ENCODE measurements around the gene MTA3.

Gene MTA3

GRCh38 chr2:42560899-42561298, 7.5 kb upstream of the MTA3 start:
- no peak for DNase-seq (ENCODE audit: low read depth)
- no peak overlapping the region for H3K4me3 ChIP-seq (ENCODE audit: low read depth, low read length)
- TF ChIP-seq MYC (IDR thresholded peaks at IDR 0.05; ENCODE audit: low read depth, low read length) (no peak), MAX (IDR thresholded peaks at IDR 0.05; ENCODE audit: low read depth, low read length) (no peak), POLR2A (IDR thresholded peaks at IDR 0.05; ENCODE audit: extremely low read depth, insufficient read length) (no peak)
- TF ChIP-seq, protein P1, sequence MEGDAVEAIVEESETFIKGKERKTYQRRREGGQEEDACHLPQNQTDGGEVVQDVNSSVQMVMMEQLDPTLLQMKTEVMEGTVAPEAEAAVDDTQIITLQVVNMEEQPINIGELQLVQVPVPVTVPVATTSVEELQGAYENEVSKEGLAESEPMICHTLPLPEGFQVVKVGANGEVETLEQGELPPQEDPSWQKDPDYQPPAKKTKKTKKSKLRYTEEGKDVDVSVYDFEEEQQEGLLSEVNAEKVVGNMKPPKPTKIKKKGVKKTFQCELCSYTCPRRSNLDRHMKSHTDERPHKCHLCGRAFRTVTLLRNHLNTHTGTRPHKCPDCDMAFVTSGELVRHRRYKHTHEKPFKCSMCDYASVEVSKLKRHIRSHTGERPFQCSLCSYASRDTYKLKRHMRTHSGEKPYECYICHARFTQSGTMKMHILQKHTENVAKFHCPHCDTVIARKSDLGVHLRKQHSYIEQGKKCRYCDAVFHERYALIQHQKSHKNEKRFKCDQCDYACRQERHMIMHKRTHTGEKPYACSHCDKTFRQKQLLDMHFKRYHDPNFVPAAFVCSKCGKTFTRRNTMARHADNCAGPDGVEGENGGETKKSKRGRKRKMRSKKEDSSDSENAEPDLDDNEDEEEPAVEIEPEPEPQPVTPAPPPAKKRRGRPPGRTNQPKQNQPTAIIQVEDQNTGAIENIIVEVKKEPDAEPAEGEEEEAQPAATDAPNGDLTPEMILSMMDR (IDR thresholded peaks at IDR 0.05; ENCODE audit: low read depth, low read length): no peak

DNA sequence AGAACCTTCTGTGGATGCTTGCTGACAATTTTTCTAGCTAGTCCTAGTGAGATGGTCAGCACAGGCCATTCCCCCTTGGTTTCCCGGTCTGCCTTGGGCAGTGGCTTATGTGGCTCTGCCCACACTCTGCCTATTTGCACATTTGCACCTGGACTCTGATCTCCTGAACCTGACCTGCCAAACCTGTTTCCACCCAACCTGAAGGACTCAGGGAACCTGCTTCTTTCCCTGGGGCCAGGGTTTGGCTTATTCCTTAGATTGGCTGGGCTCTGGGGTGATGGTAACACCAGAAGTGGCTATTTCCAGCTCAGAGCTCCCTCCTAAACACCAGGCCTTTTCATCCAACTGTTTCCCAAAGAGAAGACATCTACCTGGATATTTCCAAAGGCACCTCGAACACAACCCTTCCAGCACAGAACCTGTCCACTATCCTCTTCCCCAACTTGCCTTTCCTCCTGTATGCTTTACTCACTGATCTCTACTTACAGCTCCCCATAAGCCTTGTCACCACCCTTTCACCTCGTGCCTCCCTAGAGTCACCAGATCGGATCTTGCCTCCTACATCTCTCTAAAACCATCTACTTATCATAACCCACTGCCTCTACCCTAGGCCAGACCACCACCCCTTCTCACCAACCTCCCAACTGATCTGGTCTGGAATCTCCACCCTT, 5.8 kb upstream of the MTA3 start:
- DNase-seq (ENCODE audit: low read depth): no peak
- TF ChIP-seq MAX (IDR thresholded peaks at IDR 0.05; ENCODE audit: low read depth, low read length) (no peak), MYC (IDR thresholded peaks at IDR 0.05; ENCODE audit: low read depth, low read length) (no peak), POLR2A (IDR thresholded peaks at IDR 0.05; ENCODE audit: extremely low read depth, insufficient read length) (no peak)
- TF ChIP-seq, protein P1 (IDR thresholded peaks at IDR 0.05; ENCODE audit: low read depth, low read length): no peak
- no peak overlapping the region for H3K4me3 ChIP-seq (ENCODE audit: low read depth, low read length)

- TF ChIP-seq, protein P1 (IDR thresholded peaks at IDR 0.05; ENCODE audit: low read depth, low read length): no peak
- TF ChIP-seq MAX (IDR thresholded peaks at IDR 0.05; ENCODE audit: low read depth, low read length): no peak
- TF ChIP-seq POLR2A (IDR thresholded peaks at IDR 0.05; ENCODE audit: extremely low read depth, insufficient read length): no peak
- TF ChIP-seq MYC (IDR thresholded peaks at IDR 0.05; ENCODE audit: low read depth, low read length): no peak
- no peak overlapping the region for H3K4me3 ChIP-seq (ENCODE audit: low read depth, low read length)
Measured at GRCh38 chr2:42566025-42566424, 2.4 kb upstream of the MTA3 start.

GRCh38 chr2:42566837-42567321, 1.6 kb upstream of the MTA3 start:
- TF ChIP-seq MYC (IDR thresholded peaks at IDR 0.05; ENCODE audit: low read depth, low read length) (no peak), POLR2A (IDR thresholded peaks at IDR 0.05; ENCODE audit: extremely low read depth, insufficient read length) (no peak), MAX (IDR thresholded peaks at IDR 0.05; ENCODE audit: low read depth, low read length) (no peak)
- TF ChIP-seq, protein P1 (IDR thresholded peaks at IDR 0.05; ENCODE audit: low read depth, low read length): no peak
- H3K4me3 ChIP-seq (ENCODE audit: low read depth, low read length): no peak overlapping the region
- DNase-seq (ENCODE audit: low read depth): peak; percentile 21

More at GRCh38 chr2:42566025-42566424, 2.4 kb upstream of the MTA3 start:
- DNase-seq (ENCODE audit: low read depth): peak; percentile 87

- no peak overlapping the region for H3K4me3 ChIP-seq (ENCODE audit: low read depth, low read length)
- TF ChIP-seq, protein P1 (IDR thresholded peaks at IDR 0.05; ENCODE audit: low read depth, low read length): no peak
- TF ChIP-seq POLR2A (IDR thresholded peaks at IDR 0.05; ENCODE audit: extremely low read depth, insufficient read length) (no peak), MYC (IDR thresholded peaks at IDR 0.05; ENCODE audit: low read depth, low read length) (no peak), MAX (IDR thresholded peaks at IDR 0.05; ENCODE audit: low read depth, low read length) (no peak)
Measured at GRCh38 chr2:42567364-42567763, 1.1 kb upstream of the MTA3 start.

More at GRCh38 chr2:42567364-42567763, 1.1 kb upstream of the MTA3 start:
- no peak for DNase-seq (ENCODE audit: low read depth)

Data from NB4 (cell line).